Transverse colon (tissue), 4 donors: ENCODE results near the gene NOC2L. TPM values are rescaled to one million over a fixed set of nuclear protein-coding genes. Genes with fewer than 3 reads are reported as not detected.
"Not testable (repeated sequence)": the region's sequence is repeated elsewhere in the genome, so short reads cannot be mapped to it uniquely, and the experiment has no call there.

ENCODE experiments used
- DNase-seq: peaks from one replicate; pipeline ENCODE4 v3.0.0-alpha.2; 2019
- H3K27ac ChIP-seq, 4 donors: fragments of 200-600 bp; sonication (generic); 2 replicates each; pipeline ENCODE4 v1.5.1; 2016 to 2018; ENCODE audit warnings: inconsistent platforms in 4 of 4
- H3K27me3 ChIP-seq: fragments of 200-600 bp; sonication (generic); 2 replicates; pipeline ENCODE4 v1.5.1; 2017; ENCODE audit warnings: inconsistent platforms
- H3K36me3 ChIP-seq, 4 donors: fragments of 200-600 bp; sonication (generic); 2 replicates each; pipeline ENCODE4 v1.5.1; 2017 to 2019; ENCODE audit warnings: inconsistent platforms in 4 of 4
- H3K4me1 ChIP-seq, 4 donors: fragments of 200-600 bp; sonication (generic); 2 replicates each; pipeline ENCODE4 v1.5.1; 2017 to 2020; ENCODE audit warnings: inconsistent platforms in 4 of 4
- H3K4me3 ChIP-seq, 4 donors: fragments of 200-600 bp; sonication (generic); 1 replicate in 1 of 4; 2 replicates in 3 of 4; pipeline versions ENCODE4 v1.5.1 to v1.6.1; 2017 to 2019; ENCODE audit warnings: inconsistent platforms in 4 of 4
- H3K9me3 ChIP-seq, 2 donors: fragments of 200-600 bp; sonication (generic); 2 replicates each; pipeline ENCODE4 v1.5.1; 2017 to 2019; ENCODE audit warnings: inconsistent platforms in 2 of 2
- EP300 ChIP-seq: sonication (generic); formaldehyde crosslinking; IDR thresholded peaks from one replicate; pipeline ENCODE4 v1.6.1; 2017; ENCODE audit warnings: antibody characterized with exemption, low read depth
- POLR2A ChIP-seq: fragments of 450-650 bp; IDR thresholded peaks from one replicate; pipeline ENCODE4 v1.6.1; 2016; ENCODE audit warnings: antibody characterized with exemption, mild to moderate bottlenecking, moderate library complexity
- POLR2AphosphoS5 ChIP-seq, 3 donors: sonication (generic); formaldehyde crosslinking; IDR thresholded peaks; one replicate each; pipeline ENCODE4 v1.6.1; 2016; ENCODE audit warnings: antibody characterized with exemption in 3 of 3
- WGBS, 2 donors: methylation state at CpG; one replicate each; pipeline ENCODE4 v1.1.5; 2018; ENCODE audit warnings: low coverage in 1 of 2; 5-methylcytosine and 5-hydroxymethylcytosine counted together
- in situ Hi-C, 4 donors: fragments of 200-750 bp; cut with MboI; loops; one replicate each; pipeline versions ENCODE4 v1.15.0 to v1.15.1; 2017; ENCODE audit warnings: low sequenced_read_pairs in 3 of 4, low pct_ligation_motif_present in 1 of 4, low pct_unique_long_range_greater_than_20kb in 1 of 4
- intact Hi-C: fragments of 100-400 bp; cut with DNase I; formaldehyde crosslinking; loops from one replicate; pipeline ENCODE4 v1.15.1; 2023; ENCODE audit warnings: low total_unique reads
- total RNA-seq, 4 donors: library from RNA; depleted of rRNA; stranded (reverse); fragments of >200 nt; gene quantifications; one replicate each; pipeline ENCODE4 v1.1.0, GENCODE V29; 2016
- TF ChIP-seq, protein P1 (sequence below), 5 experiments: fragments of 200-600 bp in 3 of 5; fragments of 450-650 bp in 2 of 5; sonication (generic) in 3 of 5; IDR thresholded peaks; 1 replicate in 2 of 5; 2 replicates in 3 of 5; pipeline ENCODE4 v1.5.1; 2016 to 2017; ENCODE audit warnings: antibody characterized with exemption in 5 of 5, inconsistent platforms in 3 of 5, mild to moderate bottlenecking in 2 of 5, moderate library complexity in 1 of 5

The NOC2L gene
- total RNA-seq, 4 donors from 2014 or later, result 17.6 to 50.4 (median 31.6) TPM

DNA sequence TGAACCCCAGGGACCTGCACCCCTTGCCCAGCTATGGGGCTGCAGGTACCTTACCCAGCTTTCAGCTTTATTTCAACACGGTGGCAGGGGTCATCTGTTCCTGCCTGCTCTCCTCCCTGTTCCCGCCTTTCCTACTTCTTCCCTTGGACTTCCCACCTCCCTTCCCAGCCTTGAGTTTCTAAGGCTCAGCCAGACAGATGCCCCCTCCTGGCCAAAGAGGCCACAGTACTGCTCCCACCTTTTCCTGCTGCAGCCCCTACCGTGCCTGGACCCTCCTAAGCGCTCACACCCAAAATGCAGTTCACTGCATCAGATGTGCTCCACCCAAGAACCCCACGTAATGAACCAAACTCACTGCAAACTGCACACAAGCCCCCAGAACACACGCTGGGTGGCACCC, 7.7 kb downstream of the NOC2L start:
- H3K27me3 ChIP-seq, result no peaks in the 10 kb centered on the region
- H3K4me3 ChIP-seq, result no peak overlapping the region
- intact Hi-C loops (no loop called here), in situ Hi-C loops (no loop called here)
- WGBS, 2 donors, result 77 to 80% methylated on average over 1 to 6 of the region's 6 CpGs
- TF ChIP-seq POLR2AphosphoS5 (IDR thresholded peaks at IDR 0.05), result no peak
- TF ChIP-seq EP300, result no peak
- no peak for TF ChIP-seq POLR2A
- TF ChIP-seq, protein P1, sequence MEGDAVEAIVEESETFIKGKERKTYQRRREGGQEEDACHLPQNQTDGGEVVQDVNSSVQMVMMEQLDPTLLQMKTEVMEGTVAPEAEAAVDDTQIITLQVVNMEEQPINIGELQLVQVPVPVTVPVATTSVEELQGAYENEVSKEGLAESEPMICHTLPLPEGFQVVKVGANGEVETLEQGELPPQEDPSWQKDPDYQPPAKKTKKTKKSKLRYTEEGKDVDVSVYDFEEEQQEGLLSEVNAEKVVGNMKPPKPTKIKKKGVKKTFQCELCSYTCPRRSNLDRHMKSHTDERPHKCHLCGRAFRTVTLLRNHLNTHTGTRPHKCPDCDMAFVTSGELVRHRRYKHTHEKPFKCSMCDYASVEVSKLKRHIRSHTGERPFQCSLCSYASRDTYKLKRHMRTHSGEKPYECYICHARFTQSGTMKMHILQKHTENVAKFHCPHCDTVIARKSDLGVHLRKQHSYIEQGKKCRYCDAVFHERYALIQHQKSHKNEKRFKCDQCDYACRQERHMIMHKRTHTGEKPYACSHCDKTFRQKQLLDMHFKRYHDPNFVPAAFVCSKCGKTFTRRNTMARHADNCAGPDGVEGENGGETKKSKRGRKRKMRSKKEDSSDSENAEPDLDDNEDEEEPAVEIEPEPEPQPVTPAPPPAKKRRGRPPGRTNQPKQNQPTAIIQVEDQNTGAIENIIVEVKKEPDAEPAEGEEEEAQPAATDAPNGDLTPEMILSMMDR (IDR thresholded peaks at IDR 0.05), result no peak
- H3K9me3 ChIP-seq, result no peaks in the 10 kb centered on the region
- no peak for DNase-seq
- H3K27ac ChIP-seq, result no peak overlapping the region
- no peaks in the 10 kb centered on the region for H3K4me1 ChIP-seq
- H3K36me3 ChIP-seq, result peaks cover 0 to 43% (median 18%) of the 10 kb centered on the region in 4 donors

DNA sequence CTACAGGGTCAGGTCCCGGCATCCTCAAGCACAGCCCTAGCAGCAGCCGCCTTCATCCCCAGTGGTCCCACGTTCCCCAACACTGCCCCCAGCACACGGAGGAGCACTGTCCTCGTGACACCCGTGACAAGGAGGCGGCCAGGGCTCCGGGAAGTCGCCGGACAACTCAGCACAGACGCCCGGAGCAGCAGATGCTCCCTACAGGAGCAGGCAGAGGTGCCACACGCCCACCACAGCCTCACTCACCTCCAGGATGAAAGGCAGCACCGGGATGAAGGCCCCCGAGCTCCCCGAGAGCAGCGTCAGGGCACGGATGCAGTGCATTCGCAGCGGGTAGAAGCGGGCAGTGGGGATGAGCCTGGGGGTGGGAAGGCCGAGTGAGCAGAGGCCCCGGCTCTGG, 8.2 kb downstream of the NOC2L start:
- H3K27ac ChIP-seq, result no peak overlapping the region
- H3K4me3 ChIP-seq, result no peak overlapping the region
- no peak for DNase-seq
- no peaks in the 10 kb centered on the region for H3K4me1 ChIP-seq
- 89 to 90% methylated on average over 3 to 23 of the region's 23 CpGs for WGBS, 2 donors
- no peak for TF ChIP-seq POLR2AphosphoS5 (IDR thresholded peaks at IDR 0.05)
- TF ChIP-seq, protein P1 (IDR thresholded peaks at IDR 0.05), result no peak
- no peak for TF ChIP-seq EP300
- TF ChIP-seq POLR2A, result no peak
- intact Hi-C loops, result no loop called here
- in situ Hi-C loops, result no loop called here
- H3K36me3 ChIP-seq, result peaks cover 0 to 46% (median 16%) of the 10 kb centered on the region in 4 donors
- no peaks in the 10 kb centered on the region for H3K27me3 ChIP-seq
- H3K9me3 ChIP-seq, result no peaks in the 10 kb centered on the region

DNA sequence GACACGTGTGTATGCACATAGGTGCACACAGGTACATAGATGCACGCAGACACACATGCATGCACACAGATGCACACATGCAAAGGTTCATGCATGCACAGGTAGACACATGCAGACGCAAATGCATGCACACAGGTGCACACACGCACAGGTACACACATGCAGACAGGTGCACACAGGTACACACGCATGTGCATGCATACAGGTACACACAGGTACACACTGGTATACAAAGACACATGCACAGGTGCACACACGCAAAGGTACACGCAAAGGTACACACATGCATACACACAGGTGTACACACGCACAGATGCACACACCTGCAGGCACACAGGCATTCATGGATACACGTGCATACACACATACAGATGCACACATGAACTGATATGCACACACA, 8.8 kb downstream of the NOC2L start:
- peaks cover 0 to 41% (median 15%) of the 10 kb centered on the region in 4 donors for H3K36me3 ChIP-seq
- 93 to 100% methylated on average over 7 to 9 of the region's 9 CpGs for WGBS, 2 donors

DNA sequence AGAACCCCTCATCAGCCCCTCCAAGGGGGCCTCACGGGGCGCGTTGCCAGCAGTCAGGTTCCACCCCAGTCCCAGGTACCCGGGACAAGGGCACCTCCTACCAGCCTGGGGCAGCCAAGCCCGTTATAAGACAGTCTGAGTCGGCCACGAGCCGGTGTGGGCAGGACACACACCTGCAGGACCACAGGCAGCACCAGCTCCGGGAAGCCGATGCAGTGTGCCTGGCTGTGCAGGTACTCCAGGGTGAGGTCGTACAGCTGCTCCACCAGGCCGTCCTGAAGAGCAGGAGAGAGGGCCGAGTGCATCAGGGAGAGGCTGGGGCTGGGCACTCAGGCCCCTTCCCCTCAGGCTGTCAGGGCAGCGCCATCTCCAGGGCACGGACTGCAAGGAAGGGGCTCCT, 11.1 kb downstream of the NOC2L start:
- no peak for TF ChIP-seq POLR2A
- no peak for TF ChIP-seq POLR2AphosphoS5 (IDR thresholded peaks at IDR 0.05)
- TF ChIP-seq, protein P1 (IDR thresholded peaks at IDR 0.05), result no peak
- no peak for TF ChIP-seq EP300
- WGBS, 2 donors, result 92% methylated on average over 7 of the region's 15 CpGs; no CpG with 5 or more reads in 1 of the 2 donors
- intact Hi-C loops, result no loop called here

More for the DNA sequence above, 8.8 kb downstream of the NOC2L start:
- no peak overlapping the region for H3K27ac ChIP-seq
- no peak overlapping the region for H3K4me3 ChIP-seq
- DNase-seq, result no peak
- intact Hi-C loops (no loop called here), in situ Hi-C loops (no loop called here)
- no peaks in the 10 kb centered on the region for H3K9me3 ChIP-seq
- H3K27me3 ChIP-seq, result no peaks in the 10 kb centered on the region
- TF ChIP-seq POLR2A (no peak), POLR2AphosphoS5 (IDR thresholded peaks at IDR 0.05) (no peak), EP300 (no peak)
- TF ChIP-seq, protein P1 (IDR thresholded peaks at IDR 0.05), result no peak
- no peaks in the 10 kb centered on the region for H3K4me1 ChIP-seq

DNA sequence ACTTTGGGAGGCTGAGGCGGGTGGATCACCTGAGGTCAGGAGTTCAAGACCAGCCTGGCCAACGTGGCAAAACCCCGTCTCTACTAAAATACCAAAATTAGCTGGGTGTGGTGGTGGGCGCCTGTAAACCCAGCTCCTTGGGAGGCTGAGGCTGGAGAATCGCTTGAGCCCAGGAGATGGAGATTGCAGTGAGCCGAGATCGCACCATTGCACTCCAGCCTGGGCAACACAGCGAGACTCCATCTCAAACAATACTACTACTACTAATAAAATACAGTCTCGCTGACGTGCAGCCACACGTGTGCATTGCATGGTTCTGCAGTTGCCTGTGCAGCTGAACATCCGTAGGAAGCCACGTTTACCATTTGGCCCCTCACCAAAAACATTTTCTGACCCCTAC, 12.2 kb downstream of the NOC2L start:
- intact Hi-C loops, result not testable (repeated sequence)

More for the DNA sequence above, 11.1 kb downstream of the NOC2L start:
- H3K27me3 ChIP-seq, result peaks cover 9% of the 10 kb centered on the region
- H3K4me1 ChIP-seq, result peaks cover 0 to 7% (median 3%) of the 10 kb centered on the region in 4 donors
- in situ Hi-C loops, result no loop called here
- H3K4me3 ChIP-seq, result no peak overlapping the region
- DNase-seq, result no peak
- H3K27ac ChIP-seq, result no peak overlapping the region
- H3K9me3 ChIP-seq, result no peaks in the 10 kb centered on the region
- peaks cover 0 to 21% (median 5%) of the 10 kb centered on the region in 4 donors for H3K36me3 ChIP-seq

More for the DNA sequence above, 12.2 kb downstream of the NOC2L start:
- H3K9me3 ChIP-seq, DNase-seq, H3K27ac ChIP-seq, in situ Hi-C loops, H3K4me3 ChIP-seq: not testable (repeated sequence)
- Histone ChIP-seq H3K4me1 (peaks cover 4 to 18% (median 14%) of the 10 kb centered on the region in 4 donors), H3K36me3 (peaks cover 0 to 10% (median 3%) of the 10 kb centered on the region in 4 donors), H3K27me3 (peaks cover 21% of the 10 kb centered on the region)
- 90% methylated on average over 13 of the region's 13 CpGs; no CpG with 5 or more reads in 1 of the 2 donors for WGBS, 2 donors
